ENCODE results near the gene AGRN. TPM values are rescaled to one million over a fixed set of nuclear protein-coding genes. Genes with fewer than 3 reads are reported as not detected.

Gene AGRN
- total RNA-seq, 4 donors from 2014 or later: 8.2 to 86.9 (median 26.2) TPM

- Histone ChIP-seq H3K4me3 (no peak overlapping the region), H3K36me3 (no peaks in the 10 kb centered on the region), H3K4me1 (peaks cover 0 to 7% of the 10 kb centered on the region in 2 donors), H3K27ac (no peak overlapping the region), H3K27me3 (peaks cover 14 to 19% of the 10 kb centered on the region in 2 donors), H3K9me3 (no peaks in the 10 kb centered on the region)
- no peak for TF ChIP-seq POLR2A (IDR thresholded peaks at IDR 0.05)
- TF ChIP-seq, protein P1, sequence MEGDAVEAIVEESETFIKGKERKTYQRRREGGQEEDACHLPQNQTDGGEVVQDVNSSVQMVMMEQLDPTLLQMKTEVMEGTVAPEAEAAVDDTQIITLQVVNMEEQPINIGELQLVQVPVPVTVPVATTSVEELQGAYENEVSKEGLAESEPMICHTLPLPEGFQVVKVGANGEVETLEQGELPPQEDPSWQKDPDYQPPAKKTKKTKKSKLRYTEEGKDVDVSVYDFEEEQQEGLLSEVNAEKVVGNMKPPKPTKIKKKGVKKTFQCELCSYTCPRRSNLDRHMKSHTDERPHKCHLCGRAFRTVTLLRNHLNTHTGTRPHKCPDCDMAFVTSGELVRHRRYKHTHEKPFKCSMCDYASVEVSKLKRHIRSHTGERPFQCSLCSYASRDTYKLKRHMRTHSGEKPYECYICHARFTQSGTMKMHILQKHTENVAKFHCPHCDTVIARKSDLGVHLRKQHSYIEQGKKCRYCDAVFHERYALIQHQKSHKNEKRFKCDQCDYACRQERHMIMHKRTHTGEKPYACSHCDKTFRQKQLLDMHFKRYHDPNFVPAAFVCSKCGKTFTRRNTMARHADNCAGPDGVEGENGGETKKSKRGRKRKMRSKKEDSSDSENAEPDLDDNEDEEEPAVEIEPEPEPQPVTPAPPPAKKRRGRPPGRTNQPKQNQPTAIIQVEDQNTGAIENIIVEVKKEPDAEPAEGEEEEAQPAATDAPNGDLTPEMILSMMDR (IDR thresholded peaks at IDR 0.05): no peak
- intact Hi-C loops (cut with DNase I; ENCODE audit: low total_unique reads): loop anchor here (10.0 kb wide), 2 partner anchors 68 to 262 kb away; partner anchors contain the start of genes B3GALT6 and SDF4
- no peak for DNase-seq
Observed at GRCh38 chr1:972726-973458, 47.0 kb upstream of the AGRN start.

GRCh38 chr1:973459-974292 lies 46.2 kb upstream of the AGRN start:
- no peaks in the 10 kb centered on the region for H3K9me3 ChIP-seq
- DNase-seq: no peak
- peaks cover 14 to 19% of the 10 kb centered on the region in 2 donors for H3K27me3 ChIP-seq
- peaks cover 0 to 7% of the 10 kb centered on the region in 2 donors for H3K4me1 ChIP-seq
- no peak for TF ChIP-seq POLR2A (IDR thresholded peaks at IDR 0.05)
- TF ChIP-seq, protein P1 (IDR thresholded peaks at IDR 0.05): no peak
- H3K36me3 ChIP-seq: no peaks in the 10 kb centered on the region
- intact Hi-C loops (cut with DNase I; ENCODE audit: low total_unique reads): loop anchor here (10.0 kb wide), 2 partner anchors 69 to 261 kb away; partner anchors contain the start of genes B3GALT6 and SDF4
- H3K27ac ChIP-seq: no peak overlapping the region
- H3K4me3 ChIP-seq: no peak overlapping the region

DNA sequence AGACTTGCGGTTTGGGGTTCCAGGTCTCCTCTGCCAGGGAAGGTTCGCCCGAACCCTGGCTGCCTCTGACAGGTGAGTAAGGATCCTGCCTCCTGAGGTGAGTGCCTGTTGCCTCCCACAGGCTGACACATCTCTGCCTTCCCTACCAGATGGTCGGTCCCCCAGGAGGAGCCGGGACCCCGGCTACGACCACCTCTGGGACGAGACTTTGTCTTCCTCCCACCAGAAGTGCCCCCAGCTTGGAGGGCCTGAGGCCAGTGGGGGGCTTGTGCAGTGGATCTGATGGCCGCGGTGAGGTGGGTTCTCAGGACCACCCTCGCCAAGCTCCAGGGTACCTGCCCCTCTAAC lies 45.7 kb upstream of the AGRN start:
- DNase-seq: no peak
- Histone ChIP-seq H3K27ac (no peak overlapping the region), H3K9me3 (no peaks in the 10 kb centered on the region), H3K27me3 (peaks cover 14 to 19% of the 10 kb centered on the region in 2 donors), H3K4me1 (peaks cover 0 to 7% of the 10 kb centered on the region in 2 donors), H3K36me3 (no peaks in the 10 kb centered on the region), H3K4me3 (no peak overlapping the region)
- TF ChIP-seq, protein P1 (IDR thresholded peaks at IDR 0.05): no peak
- TF ChIP-seq POLR2A (IDR thresholded peaks at IDR 0.05): no peak
- intact Hi-C loops (cut with DNase I; ENCODE audit: low total_unique reads): loop anchor here (10.0 kb wide), 2 partner anchors 69 to 261 kb away; partner anchors contain the start of genes B3GALT6 and SDF4

- no peaks in the 10 kb centered on the region for H3K36me3 ChIP-seq
- H3K4me1 ChIP-seq: peaks cover 0 to 7% of the 10 kb centered on the region in 2 donors
- TF ChIP-seq POLR2A (IDR thresholded peaks at IDR 0.05): no peak
- TF ChIP-seq, protein P1 (IDR thresholded peaks at IDR 0.05): no peak
- H3K4me3 ChIP-seq: no peak overlapping the region
- intact Hi-C loops (cut with DNase I; ENCODE audit: low total_unique reads): loop anchor here (10.0 kb wide), 2 partner anchors 70 to 260 kb away; partner anchors contain the start of genes B3GALT6 and SDF4
- H3K9me3 ChIP-seq: no peaks in the 10 kb centered on the region
- peaks cover 14 to 19% of the 10 kb centered on the region in 2 donors for H3K27me3 ChIP-seq
- DNase-seq: no peak
- no peak overlapping the region for H3K27ac ChIP-seq
Observed at GRCh38 chr1:974687-975328, 45.1 kb upstream of the AGRN start.
